ENCODE measurements around the gene ADORA2A.

ADORA2A gene

DNA sequence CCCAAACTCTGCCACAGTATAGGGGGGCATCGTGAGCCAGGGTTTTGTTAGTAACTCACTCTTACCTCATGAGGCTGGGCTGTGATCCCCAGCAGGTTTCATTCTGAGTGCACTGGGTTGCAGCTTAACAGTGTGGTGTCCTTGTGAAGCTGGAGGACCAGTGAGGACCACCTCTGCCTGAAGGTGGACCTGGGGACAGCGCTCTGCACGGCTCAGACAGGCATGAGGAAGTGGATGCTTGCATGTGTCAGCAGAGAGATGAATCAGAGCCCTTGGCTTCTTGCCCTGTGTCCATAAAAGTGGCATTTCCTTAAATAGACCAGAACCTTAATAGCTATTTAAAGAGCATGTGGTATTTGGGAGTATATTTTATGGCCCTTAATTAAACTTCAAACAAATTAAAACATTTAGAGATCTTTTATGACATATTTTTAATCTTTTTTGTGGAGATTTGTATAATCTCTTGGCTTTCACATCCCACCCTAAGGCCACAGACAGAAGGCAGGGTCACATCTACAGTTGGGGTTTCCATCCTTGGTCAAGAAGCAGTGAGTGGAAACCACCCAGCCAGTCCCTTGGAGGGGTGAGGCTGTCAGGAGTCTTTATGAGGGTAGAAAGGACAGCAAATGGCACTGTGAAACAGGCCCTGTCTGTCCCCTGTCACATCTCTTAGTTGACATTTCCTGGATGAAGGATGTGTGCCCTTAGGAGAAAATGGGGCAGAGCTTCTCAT is 24.8 kb upstream of the ADORA2A start:
- peak; percentile 76 for DNase-seq (ENCODE audit: low read depth)
- no peak overlapping the region for H3K4me3 ChIP-seq (ENCODE audit: low read depth, low read length)

GRCh38 chr22:24403346-24403745 is 24.1 kb upstream of the ADORA2A start:
- DNase-seq (ENCODE audit: low read depth) = no peak
- H3K4me3 ChIP-seq (ENCODE audit: low read depth, low read length) = no peak overlapping the region

- DNase-seq (ENCODE audit: low read depth) = no peak
- no peak overlapping the region for H3K4me3 ChIP-seq (ENCODE audit: low read depth, low read length)
Observed at GRCh38 chr22:24404561-24405275, 22.7 kb upstream of the ADORA2A start.

- H3K4me3 ChIP-seq (ENCODE audit: low read depth, low read length) = no peak overlapping the region
- no peak for DNase-seq (ENCODE audit: low read depth)
Observed at GRCh38 chr22:24405631-24406321, 21.6 kb upstream of the ADORA2A start.

GRCh38 chr22:24406322-24407277 is 20.8 kb upstream of the ADORA2A start:
- no peak for DNase-seq (ENCODE audit: low read depth)

DNA sequence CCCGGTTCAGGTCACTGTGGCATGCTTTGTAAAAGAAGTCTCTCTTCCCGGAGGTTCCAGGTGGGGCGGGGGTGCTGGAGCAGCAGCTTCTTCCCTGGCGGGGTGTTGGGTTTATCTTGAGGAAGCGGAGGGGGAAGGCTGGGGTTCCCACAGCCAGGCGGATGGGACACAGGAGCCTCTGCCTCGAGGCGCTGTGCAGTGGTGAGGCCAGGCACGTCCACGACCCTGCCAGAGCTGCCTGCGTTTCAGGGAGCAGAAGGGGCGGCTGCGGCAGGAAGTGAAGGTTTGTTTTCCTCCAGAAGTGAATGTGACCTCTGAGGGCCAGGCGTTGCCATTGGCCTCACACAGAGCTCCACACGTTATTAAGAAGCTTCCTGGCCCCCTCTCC is 20.1 kb upstream of the ADORA2A start:
- no peak for DNase-seq (ENCODE audit: low read depth)
- H3K4me3 ChIP-seq (ENCODE audit: low read depth, low read length) = no peak overlapping the region

More at GRCh38 chr22:24406322-24407277, 20.8 kb upstream of the ADORA2A start:
- H3K4me3 ChIP-seq (ENCODE audit: low read depth, low read length) = no peak overlapping the region

GRCh38 chr22:24407884-24408283 is 19.5 kb upstream of the ADORA2A start:
- DNase-seq (ENCODE audit: low read depth) = no peak
- no peak overlapping the region for H3K4me3 ChIP-seq (ENCODE audit: low read depth, low read length)

- no peak overlapping the region for H3K4me3 ChIP-seq (ENCODE audit: low read depth, low read length)
- DNase-seq (ENCODE audit: low read depth) = no peak
Observed at GRCh38 chr22:24408630-24409029, 18.8 kb upstream of the ADORA2A start.

DNA sequence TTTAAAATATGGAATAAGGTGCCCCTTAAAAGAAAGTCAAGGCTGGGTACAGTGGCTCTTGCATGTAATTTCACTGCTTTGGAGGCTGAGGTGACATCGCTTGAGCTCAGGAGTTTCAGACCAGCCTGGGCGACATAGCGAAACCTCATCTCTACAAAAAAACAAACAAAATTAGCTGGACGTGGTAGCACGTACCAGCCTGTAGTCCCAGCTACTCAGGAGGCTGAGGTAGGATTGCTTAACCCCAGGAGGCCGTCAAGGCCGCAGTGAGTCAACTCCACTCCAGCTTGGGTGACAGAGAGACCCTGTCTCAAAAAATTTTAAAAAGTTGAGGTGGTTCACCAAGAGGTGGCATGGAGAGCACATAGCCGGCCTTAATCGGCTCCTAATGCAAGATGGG is 17.7 kb upstream of the ADORA2A start:
- H3K4me3 ChIP-seq (ENCODE audit: low read depth, low read length) = no peak overlapping the region
- no peak for DNase-seq (ENCODE audit: low read depth)

DNA sequence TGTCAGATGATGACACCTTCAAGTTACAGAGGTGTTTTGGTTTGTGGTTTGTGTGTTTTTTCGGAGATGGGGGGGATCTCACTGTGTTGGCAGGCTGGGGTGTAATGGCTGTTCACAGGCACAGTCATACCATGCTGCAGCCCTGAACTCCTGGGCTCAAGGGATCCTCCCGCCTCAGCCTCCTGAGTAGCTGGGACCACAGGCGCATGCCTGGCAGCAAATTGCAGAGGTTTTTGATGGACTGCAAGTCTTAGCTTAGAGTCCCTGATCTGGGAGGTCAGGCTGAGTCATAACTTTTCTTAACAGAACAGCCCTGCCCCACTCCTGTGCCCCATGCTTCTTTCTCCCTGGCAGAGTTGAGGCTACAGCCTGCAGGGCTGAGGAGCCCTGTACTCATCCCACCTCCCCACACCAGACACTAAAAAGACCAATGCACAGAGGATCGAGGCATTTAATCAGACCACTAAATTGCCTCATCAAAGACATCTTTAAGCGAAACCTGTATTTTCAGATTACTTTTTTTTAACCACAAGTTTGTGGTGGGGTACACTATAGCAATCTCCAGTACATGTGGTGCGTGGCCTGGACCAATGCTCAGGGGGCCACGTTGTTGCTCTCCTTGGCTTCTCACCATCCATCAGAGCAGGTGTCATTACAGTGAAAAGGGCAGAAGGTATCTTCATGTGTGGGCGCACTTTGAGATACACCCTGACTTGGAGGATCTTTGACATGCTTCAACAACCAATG is 17.1 kb upstream of the ADORA2A start:
- DNase-seq (ENCODE audit: low read depth) = no peak
- H3K4me3 ChIP-seq (ENCODE audit: low read depth, low read length) = no peak overlapping the region

DNA sequence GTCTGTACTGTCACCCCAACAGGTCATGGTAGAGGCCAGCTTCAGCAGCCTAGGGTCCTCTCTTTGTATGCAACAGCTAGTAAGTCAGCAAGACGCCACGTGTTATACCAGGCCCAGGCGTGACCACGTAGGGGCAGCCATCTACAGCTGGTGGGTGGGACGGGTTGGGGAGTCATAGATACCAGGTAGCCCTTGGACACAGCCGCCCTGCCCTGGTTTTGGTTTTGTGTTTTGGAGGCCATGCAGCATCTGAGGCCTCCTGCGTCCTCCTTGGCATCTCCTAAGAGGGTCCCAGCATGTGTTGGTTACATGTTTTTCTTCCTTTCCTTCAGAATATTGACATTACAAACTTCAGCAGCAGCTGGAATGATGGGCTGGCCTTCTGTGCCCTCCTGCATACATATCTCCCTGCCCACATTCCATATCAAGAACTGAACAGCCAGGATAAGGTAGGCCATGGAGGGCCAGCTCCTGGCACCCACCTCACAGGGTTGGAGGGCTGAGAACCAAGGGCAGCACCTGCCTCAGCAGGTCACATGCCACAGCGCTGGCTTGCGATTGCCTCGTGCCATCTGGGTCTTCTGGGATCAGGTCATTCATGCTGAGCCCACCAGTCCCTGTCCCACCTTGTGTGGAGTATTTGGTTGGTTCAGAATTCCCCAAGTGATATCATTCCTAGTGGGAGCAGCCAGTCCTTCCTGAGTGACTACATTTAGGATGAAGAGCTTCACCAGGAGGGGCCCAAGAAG is 16.0 kb upstream of the ADORA2A start:
- no peak for DNase-seq (ENCODE audit: low read depth)
- H3K4me3 ChIP-seq (ENCODE audit: low read depth, low read length) = no peak overlapping the region

DNA sequence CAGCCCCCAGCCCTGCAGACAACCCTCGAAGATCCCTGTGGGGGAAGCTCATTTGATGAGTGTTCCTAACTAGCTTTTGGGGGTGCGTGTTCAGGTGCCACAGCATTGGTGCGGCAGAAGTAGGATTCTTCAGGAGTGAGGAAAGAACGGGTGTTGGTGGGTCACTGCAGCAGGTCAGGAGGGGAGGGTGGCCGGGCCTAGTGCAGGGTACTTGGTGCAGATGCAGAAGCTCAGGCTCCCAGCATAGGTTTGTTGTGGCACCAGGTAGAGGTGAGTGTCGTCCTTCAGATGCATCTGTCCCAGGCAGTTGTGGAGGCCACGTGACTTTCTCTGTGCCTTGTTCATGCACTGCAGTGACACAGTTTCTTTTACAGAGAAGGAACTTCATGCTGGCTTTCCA is 15.1 kb upstream of the ADORA2A start:
- no peak overlapping the region for H3K4me3 ChIP-seq (ENCODE audit: low read depth, low read length)
- no peak for DNase-seq (ENCODE audit: low read depth)

DNA sequence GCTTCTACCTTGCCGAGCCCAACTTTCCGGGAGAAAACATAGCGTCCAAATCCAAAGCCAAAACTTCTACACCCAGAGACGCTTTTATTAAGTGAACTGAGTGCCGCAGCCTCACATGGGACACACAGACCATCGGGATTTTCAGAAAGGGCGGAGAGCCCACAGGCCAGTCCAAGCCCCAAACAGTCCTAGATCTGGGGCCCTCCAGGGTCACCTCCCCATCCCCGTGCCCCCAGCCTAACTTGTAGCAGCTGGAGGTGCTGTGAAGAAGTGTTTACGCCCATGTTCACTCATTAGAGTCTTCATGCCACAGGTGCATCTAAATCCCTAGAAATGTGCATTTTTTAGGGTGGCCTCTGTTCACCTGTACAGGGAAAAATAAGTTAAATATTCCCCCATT is 14.1 kb upstream of the ADORA2A start:
- DNase-seq (ENCODE audit: low read depth) = no peak
- H3K4me3 ChIP-seq (ENCODE audit: low read depth, low read length) = no peak overlapping the region

- no peak for DNase-seq (ENCODE audit: low read depth)
- no peak overlapping the region for H3K4me3 ChIP-seq (ENCODE audit: low read depth, low read length)
Observed at GRCh38 chr22:24413736-24414385, 13.5 kb upstream of the ADORA2A start.

- no peak for DNase-seq (ENCODE audit: low read depth)
- H3K4me3 ChIP-seq (ENCODE audit: low read depth, low read length) = no peak overlapping the region
Observed at GRCh38 chr22:24414523-24414922, 12.9 kb upstream of the ADORA2A start.

DNA sequence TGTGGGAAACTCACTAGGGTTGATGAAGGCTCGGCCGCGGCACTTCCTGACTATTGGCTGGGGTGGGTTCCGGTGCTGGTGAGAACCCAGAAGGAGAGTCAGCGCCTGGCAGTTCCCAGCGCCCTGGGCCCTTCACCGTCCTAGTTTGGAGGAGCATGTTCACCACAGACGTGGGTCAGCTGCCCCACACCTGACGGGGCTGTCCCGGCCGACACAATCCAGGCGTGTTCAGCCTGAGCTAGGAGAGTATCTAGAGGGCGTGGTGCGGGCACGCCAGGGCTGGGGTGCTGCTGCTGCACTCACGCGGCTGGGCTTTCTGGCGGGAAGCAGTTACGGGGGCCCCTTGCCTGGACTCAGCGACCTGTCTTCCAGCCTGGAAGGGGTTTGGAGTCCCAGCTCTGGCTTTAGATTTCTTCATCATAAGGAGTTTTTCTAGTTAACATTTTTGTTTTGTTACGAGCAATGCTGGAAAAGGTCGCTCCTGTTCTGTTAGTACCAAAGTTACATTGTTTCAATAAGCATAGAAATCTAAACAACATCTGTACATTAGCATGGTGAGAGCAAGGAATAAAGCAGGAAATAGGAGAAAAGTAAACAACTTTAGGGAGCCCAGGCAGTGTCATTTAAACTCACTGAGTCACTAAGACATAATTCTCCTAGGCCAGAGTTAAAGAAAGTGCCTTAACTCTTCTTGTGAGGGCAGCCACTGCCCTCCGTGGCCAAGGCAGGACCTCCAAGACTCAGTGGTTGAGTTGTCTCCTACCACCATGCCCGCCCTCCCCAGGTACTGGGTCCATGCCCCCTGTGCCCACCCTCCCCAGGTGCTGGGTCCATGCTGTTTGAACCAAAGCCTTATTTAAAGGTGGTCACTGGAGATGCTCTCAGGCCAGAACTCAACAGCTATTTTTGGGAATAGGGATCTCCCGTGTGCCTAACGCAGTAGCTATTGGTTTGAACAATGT is 12.1 kb upstream of the ADORA2A start:
- H3K4me3 ChIP-seq (ENCODE audit: low read depth, low read length) = no peak overlapping the region
- DNase-seq (ENCODE audit: low read depth) = no peak

GRCh38 chr22:24416095-24416494 is 11.3 kb upstream of the ADORA2A start:
- no peak for DNase-seq (ENCODE audit: low read depth)
- no peak overlapping the region for H3K4me3 ChIP-seq (ENCODE audit: low read depth, low read length)
